CD4-positive, alpha-beta T cell treated with Interferon gamma for 1 hour (primary cell): ENCODE measurements around the gene FOXRED1.
"Not testable (repeated sequence)": the region's sequence is repeated elsewhere in the genome, so short reads cannot be mapped to it uniquely, and the experiment has no call there.

Experiments
- DNase-seq: peaks from one replicate; pipeline ENCODE4 v3.0.0-alpha.2; 2020

FOXRED1 gene

GRCh38 chr11:126277780-126278179 is 8.8 kb downstream of the FOXRED1 start:
- DNase-seq = no peak

GRCh38 chr11:126279191-126279590 is 10.2 kb downstream of the FOXRED1 start:
- no peak for DNase-seq

- no peak for DNase-seq
Measured at GRCh38 chr11:126280595-126280994, 11.6 kb downstream of the FOXRED1 start.

GRCh38 chr11:126281245-126281644 is 12.3 kb downstream of the FOXRED1 start:
- no peak for DNase-seq

GRCh38 chr11:126281666-126282175 is 12.8 kb downstream of the FOXRED1 start:
- DNase-seq = no peak

- no peak for DNase-seq
Measured at GRCh38 chr11:126282361-126282735, 13.4 kb downstream of the FOXRED1 start.

- DNase-seq = peak; percentile 47
Measured at GRCh38 chr11:126282736-126283591, 14.0 kb downstream of the FOXRED1 start, which contains the start of gene TIRAP. TSS of gene TIRAP (plus strand) at chr11:126283093. CDS start at chr11:126290895, 7,802 bp downstream.

GRCh38 chr11:126284829-126285228 is 15.9 kb downstream of the FOXRED1 start:
- DNase-seq = peak; percentile 68

GRCh38 chr11:126288237-126288636 is 19.3 kb downstream of the FOXRED1 start:
- DNase-seq = no peak

- DNase-seq = no peak
Measured at GRCh38 chr11:126290887-126291286, 21.9 kb downstream of the FOXRED1 start.

- no peak for DNase-seq
Measured at GRCh38 chr11:126293726-126294125, 24.8 kb downstream of the FOXRED1 start.

GRCh38 chr11:126297004-126297403 is 28.1 kb downstream of the FOXRED1 start:
- DNase-seq = no peak

GRCh38 chr11:126303623-126304456 is 34.9 kb downstream of the FOXRED1 start, which contains the start of gene DCPS:
TSS of gene DCPS (plus strand) at chr11:126304060. CDS start at chr11:126304081, 21 bp downstream.
- DNase-seq = peak; percentile 86

GRCh38 chr11:126304457-126305075 is 35.6 kb downstream of the FOXRED1 start:
- DNase-seq = no peak

- DNase-seq = no peak
Measured at GRCh38 chr11:126305699-126306098, 36.7 kb downstream of the FOXRED1 start.

GRCh38 chr11:126307706-126308105 is 38.8 kb downstream of the FOXRED1 start:
- no peak for DNase-seq

GRCh38 chr11:126308271-126308671 is 39.3 kb downstream of the FOXRED1 start:
- no peak for DNase-seq

- DNase-seq = not testable (repeated sequence)
Measured at GRCh38 chr11:126308771-126309170, 39.8 kb downstream of the FOXRED1 start.

GRCh38 chr11:126310200-126310991 is 41.4 kb downstream of the FOXRED1 start:
- DNase-seq = peak; percentile 56

GRCh38 chr11:126310992-126311310 is 42.0 kb downstream of the FOXRED1 start:
- DNase-seq = no peak

- DNase-seq = no peak
Measured at GRCh38 chr11:126311401-126312291, 42.7 kb downstream of the FOXRED1 start.
